Stimulated activated CD8-positive, alpha-beta memory T cell treated with anti-CD3 and anti-CD28 coated beads, Interleukin-7, amount 100 ng/mL, for 1 hour (primary cell): ENCODE data around the gene HAUS7.

ENCODE experiments used
- DNase-seq, 2 donors: peaks; one replicate each; pipeline ENCODE4 v3.0.0-alpha.2; 2020; ENCODE audit warnings: low read depth in 2 of 2

Gene HAUS7

DNA sequence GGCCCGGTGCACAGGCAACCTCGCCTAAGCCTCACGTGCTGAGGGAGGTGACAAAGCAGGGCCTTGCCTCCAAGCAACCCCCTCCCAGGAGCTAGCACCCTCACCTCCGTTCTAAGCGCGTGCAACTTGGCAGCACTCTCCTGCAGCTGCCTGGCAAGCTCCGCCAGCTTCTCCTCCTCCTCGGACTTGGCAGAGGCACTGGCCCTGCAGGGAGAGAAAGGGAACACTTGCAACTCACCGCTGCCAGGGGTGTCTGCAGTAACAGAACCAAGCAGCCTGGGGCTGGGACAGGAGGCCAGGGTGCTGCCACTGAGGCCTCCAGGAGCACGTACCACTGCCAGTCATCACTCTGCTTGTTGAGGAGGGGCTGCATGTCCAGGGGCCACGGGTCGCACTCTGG lies 14.2 kb downstream of the HAUS7 start:
- DNase-seq: no peak

DNA sequence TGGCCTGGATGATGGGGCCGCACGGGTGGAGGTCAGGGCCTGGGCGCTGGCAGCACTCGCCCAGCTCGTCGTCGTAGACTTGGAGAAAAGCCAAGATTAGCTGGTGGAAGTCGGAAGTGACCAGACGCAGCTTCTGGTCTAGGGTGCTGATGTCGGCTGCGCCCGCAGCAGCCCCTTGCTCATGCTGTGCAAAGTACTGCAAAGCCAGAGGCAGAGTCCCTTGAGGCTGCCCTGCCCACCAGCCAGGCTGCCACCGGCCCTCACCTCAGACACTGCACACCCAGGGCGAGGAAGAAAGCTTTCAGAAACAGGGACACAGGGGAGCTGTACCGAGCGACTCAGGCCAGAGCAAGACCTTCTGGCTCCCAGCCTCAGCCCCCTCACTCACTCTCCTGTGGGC lies 14.8 kb downstream of the HAUS7 start:
- DNase-seq: no peak

DNA sequence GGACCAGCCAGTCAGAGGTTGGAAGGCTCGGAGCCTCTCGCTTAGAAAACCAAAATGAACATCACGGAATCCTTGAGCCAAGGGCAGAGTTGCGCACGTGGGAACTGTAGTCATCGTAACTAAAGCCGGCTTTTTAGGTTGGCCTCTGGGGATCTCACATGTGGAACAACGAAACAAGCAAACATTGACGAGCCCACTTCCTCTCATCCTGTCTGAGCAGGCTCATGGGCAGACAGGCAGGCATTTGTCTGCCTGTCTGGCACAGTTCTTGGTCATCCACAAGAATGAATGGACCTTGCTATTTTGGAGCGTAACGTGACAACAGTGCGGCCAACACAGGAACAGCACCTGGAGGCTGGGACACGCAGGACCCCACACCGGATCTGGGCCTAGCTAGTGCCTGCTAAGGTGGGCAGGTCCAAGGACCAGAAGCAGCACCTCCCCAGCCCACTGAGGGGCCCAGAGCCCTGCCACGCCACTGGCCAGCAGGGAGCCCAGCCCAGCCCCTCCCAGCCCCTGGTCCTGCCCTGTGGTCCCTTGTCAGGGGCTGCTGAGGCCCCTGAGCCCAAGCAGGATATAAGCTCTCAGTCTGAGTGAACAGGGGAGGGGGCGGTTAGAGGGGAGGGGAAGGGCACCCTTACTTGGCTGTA lies 15.3 kb downstream of the HAUS7 start:
- DNase-seq: no peak

DNA sequence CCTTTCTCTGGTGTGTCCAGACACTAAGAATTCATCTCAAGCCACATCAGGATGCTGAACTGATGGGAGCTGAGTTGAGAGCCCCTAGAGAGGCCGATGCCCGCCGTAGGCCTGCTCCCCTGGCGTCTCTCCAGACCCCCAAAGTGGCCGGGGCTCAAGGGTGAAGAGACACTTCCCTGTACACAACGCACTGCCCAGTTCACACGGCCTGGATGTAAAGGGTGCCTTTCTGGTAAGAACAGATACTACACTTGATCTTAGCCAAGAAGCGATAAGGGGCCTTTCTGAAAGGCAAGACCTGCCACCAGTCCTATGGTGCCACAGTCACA lies 19.5 kb downstream of the HAUS7 start:
- DNase-seq: no peak

DNA sequence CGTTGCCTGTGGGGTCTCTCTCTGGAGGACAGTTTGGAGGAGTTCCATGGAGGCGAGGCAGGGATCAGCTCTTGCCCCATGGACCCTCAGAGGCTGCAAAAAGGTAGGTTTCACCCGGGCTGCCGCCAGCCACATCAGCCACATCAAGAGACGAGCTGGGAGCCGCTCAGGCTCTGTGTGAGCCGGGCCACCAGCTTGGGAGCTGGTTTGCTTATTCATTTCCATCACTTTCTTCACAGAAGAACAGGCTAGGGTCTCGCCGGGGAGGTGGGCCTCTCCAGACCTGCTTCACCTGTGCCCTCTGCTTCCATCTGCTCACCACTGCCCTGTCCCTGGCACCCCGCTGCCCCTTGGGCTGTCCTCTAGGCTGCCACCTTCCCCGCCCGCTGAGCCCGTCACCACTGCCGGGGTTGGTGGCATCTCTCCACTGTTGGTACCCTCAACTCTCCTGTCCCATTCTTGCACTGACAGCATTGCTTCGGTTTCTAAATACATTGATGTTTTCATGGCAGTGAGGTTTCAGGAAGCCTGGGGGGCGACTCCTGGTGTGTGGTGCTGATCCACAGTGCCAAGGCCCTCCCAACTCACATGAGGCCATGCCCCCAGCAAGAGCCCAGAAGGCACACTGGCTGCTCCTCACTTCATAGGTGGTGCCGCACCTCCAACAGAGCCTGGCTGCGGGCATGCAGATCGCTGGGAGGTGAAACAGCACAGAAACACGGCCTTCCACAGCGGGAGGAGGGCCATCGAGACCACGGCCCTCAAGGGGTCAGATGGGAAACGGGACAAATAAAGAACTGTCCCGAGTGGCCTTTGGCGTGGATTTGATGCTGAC lies 20.0 kb downstream of the HAUS7 start:
- DNase-seq: no peak

DNA sequence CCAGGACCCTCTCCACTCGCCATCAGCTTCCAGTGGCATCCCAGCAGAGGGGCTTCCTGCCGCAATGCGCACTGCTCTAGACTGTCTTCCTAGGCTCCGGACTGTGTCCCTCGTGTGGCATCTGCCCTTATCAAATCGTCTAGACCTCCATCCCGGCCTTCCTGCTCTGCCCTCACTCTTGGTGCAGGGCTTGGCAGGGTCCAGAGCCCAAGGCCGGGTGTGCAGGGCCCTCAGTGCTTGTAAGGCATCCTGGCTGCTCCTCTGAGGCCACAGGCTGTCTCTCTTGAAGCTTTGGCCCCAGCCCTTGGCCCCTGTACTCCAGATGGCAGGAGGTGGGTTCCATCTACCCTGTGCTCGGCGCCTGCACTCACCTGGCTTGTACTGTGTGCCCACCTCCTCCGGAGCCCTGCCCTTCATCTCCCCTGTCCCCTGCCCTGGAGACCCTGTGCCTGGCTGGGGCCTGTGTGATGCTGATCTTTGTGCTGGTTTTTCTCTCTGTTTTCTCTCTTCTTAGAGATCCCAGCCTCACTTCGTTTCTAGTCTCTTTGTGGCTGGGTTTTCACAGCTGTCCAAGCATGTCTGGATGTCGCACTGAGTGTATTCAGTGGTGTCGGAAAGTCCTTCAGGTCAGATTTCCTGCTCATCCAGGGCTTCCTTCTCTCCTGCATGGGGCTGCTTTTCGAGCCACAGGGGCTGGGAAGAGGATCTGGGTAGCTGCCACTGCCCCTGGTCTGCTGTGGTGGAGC lies 20.8 kb downstream of the HAUS7 start:
- no peak for DNase-seq

DNA sequence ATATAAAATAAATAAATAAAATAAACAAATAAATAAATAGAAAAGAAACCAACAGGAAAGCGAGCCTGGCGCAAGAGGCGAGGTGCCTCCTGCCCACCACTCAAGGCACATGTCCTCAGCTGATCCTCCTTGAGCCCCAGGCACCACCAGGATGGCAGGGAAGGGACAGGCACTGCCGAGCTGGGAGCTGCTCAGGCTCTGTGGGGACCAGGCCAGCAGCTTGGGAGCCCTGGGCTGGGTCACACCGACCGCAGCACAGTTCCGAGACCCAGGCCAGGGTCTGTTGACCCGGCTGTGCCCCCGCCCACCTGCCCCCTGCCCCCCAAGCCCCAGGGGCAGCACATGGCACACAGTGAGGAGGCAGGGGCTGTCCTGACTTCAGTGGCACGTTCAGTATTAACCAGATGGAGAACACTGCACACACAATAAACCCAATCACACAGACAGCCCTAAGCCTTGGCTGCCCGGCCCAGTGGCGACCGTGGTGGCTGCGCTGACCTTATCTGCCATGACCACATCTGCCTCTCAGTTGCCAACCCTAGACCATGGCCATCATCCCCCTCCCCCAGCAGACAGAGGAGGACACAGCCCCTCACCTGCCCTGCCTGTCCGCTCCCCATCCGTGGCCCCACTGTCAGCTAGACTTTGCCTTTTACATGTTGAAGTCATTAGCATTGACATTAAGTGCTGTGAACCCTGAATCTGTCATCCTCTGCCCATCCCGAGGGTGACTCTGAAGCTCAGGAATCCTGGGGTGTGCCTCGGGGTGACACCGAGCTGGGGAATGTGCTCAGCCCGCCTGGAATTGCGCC lies 21.6 kb downstream of the HAUS7 start:
- DNase-seq: no peak

DNA sequence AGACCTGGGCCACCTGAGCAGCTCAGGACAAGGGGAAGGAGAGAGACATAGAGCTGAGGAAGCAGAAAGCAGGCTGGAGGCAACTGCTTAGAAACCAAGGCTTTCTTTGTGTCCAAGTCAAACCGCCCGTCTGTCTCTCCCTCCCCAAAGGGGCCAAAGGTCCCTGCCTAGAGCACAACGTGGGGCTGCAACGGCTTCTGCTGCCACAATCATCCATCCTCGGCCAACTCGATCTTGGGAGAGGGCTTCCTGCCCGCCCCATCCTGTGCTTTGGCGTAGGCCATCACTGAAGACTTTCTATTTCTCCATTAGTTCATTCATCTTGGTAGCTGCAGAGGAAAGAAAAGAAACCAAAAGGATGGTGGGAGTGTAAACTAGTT lies 22.8 kb downstream of the HAUS7 start:
- no peak for DNase-seq

DNA sequence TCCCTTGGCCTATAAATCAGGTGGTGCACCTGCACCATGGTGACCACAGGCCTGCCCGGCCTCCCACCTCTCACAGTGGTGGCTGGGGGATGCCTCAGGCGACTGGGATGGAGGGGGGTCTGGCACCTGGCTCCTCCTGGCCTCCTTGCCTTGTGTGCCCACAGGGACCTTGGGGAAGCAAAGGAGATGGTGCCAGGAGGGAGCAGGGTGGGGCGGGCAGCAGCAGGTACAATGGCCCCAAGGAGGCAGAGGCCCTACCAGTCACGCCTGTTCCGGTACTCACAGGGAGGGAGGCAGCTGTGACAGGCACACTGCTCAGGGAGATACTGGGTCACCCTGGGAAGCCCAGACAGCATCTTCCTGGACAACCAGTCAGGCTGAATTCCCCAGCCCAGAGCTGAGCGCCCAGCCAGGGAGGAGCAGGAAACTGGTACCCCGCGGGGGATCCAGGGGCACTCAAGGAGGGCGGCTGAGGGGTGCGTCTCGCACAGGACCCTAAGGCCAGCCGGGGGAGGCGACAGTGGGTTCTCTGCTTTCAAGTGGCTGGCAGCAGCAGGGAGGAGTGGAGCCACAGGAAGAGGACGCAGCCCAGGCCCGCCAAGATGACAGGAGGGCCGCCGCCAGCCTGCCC lies 23.3 kb downstream of the HAUS7 start:
- DNase-seq: no peak

DNA sequence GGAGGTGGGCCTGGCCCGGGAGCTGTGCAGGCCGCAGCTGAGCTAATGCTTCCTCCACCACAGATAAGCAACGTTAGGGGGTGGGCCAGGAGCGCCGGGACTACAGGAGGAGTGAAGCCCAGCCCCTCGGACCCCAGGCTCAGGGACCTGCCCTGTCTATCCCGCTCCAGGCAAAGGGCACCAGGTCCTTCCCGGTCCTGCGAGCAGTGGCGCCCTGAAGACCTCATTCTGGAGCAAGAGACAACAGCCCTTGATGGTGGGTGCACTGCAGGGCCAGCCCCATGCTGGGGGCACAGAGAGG lies 23.8 kb downstream of the HAUS7 start:
- DNase-seq: no peak

DNA sequence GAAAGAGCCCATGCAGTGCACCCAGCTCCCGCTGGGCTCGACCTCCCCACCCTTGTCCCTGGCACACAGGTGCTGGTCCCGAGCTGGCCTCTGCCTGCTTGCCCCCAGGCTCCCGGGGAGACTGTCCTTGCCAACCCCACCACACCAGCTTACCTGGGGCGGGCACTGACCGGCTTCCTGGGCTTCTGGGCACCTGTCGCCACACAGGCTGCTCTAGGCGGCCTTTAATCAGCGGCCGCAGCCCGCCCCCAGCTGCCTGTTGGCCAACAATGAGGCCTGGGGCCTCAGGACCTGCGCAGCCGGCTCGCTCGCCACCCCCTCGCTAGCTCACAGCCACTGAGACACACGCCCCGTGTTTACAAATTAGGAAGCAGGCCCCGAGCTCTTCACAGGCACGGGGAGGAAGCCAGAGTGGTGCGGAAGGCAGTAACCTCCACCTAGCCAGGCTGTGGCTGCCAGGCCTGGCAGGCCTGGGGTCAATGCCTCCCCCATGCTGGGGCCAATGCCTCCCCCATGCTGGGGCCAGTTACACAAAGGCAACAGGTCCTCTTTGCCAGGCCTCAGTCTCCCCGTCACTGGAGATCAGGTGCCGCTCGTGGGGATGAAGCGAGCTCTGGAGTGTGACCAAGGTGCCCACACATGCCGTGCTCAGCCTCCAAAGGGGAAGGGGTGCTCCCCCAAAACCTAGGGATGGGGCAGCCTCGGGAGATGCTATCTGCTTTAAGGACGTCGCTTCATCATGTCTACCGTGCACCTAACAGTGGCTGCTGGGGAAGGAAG lies 24.3 kb downstream of the HAUS7 start, which contains the start of gene TREX2:
TREX2 (minus strand) TSS at position 201 of the 780 bp plus-strand sequence. CDS start 626 bp downstream, outside the sequence.
- no peak for DNase-seq

DNA sequence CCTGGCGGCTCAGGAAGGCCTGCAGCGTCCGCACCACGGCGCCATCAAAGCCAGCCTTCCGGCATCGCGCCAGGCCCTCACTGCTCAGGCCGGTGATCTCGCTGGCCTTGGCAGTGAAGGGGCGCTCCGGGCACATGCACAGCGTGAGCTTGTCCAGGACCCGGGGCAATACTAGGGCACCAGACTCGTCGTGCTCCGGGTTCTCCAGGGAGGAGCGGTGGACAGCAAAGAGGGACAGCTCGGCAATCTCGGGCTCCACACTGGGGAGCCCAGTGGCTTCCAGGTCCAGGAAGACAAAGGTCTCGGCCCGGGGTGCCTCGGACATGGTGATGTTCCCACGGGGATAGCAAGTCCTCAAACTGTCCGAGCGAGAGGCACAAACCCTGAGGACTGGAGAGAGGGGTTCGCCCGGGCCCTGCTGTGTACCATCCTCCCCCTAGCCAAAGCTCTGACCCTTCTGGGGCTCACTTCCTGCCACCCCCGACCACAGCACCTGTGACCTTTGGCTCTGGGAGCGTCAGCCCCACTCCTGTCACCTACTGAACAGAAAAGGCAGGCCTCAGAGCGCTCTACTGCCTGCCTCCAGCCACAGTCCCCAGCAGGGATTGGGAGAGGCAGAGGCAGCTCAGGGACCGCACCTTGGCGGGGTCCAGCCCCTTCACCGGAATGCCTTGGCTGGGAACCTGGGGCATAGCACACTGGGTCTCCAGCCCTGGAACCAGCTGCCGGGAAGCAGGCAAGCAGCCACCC lies 25.1 kb downstream of the HAUS7 start:
- DNase-seq: no peak

DNA sequence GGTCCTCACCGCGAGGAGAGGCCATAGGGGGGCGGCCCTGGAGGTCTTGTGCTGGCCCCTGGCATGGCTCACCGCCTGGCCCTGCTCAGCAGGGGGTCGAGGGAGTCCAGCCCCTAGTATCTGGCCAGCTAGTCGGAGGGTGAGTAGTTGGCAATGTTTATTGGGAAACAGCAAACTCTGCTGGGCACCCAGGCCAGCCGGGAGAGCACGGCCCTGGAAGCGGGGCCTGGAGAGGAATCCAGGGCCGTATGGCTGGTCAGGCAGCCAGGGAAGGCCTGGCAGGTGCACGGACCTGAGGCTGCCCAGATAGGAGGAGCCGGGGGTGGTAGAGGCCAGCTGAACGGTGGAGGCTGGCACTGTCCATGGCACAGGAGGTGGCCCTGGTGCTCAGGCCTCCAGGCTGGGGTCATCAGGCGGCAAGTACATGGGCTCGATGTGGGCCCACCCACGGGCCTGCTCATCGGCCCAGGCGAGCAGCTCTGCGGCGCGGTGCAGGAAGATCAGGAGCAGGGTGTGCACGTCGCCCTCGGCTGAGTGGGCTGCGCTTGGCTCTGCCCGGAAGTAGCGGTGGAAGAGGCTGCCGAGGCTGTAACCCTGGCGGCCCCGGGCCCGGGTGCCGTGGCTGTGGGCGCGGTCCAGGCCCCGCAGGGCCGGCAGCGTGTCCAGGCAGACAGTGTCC lies 25.9 kb downstream of the HAUS7 start:
- DNase-seq: no peak

DNA sequence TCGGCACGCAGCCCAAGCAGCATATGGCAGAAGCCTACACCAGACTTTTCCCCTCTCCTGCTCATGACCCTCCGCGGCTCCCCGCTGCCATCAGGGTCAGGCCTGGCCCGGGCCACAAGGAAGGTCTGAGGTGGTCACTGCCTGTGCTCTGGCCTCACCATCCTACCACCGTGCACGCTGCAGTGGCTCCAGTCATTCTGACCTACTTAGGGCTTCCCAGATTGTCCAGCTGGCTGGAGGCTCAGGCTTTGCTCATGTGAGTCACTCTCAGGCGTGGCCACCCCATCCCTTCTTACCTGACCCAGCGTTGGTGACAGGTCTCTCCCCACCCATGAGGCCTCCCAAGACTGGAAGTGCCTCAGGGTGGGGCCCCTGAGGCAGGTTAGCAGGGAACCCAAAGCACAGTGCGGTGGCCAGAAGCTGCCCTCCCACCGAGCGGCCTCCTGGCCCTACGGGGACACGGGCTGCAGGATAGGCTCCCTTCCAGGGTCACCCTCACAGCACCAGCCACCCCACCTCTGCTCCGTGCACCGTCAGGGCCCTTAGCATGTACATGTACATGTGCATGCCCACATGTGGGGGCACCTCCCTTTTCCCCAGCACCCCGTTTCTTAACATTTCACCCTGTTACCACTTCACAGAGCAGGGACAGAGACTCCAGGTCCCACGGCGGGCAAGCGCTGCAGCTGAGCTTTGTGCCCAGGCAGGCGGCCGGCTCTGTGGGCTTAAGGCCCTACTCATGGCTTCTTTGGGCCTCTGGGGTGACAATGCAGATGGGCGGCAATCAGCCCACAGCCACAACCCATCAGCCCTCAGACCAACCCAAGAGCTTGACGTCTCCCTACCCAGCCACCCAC lies 26.7 kb downstream of the HAUS7 start:
- DNase-seq: no peak

DNA sequence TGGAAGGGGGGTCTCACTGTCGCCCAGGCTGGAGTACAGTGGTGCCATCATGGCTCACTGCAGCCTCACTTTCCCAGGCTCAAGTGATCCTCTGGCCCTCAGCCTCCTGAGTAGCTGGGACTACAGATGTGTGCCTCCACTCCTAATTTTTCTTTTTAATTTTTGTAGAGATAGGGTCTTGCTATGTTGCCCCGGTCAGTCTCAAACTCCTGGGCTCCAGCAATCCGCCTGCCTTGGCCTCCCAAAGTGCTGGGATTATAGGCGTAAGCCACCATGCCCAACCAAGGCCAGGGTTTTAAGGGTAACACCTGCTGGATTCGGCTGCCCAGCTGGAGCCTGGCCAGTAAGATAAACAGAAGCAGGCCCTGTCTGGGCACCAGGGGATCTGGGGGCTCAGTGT lies 27.9 kb downstream of the HAUS7 start:
- no peak for DNase-seq

DNA sequence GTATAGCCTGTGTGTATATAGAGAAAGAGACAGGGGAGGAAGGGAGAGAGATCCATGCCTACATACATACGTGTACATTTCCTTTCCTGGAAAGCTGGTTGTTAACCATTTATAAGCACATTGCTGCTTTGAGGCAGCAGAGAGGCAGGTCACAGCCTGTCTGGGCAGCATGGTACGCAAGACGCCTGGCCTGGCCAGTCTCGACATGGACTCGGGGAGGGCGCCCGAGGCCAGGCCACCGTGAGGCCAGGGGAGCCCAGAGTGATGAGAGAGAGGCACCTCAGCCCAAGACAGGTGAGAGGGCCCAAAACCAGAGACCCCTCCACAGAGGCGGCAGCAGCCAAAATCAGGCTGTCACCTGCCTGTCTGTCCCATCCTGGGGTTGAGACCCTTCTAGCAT lies 28.4 kb downstream of the HAUS7 start:
- DNase-seq: no peak

DNA sequence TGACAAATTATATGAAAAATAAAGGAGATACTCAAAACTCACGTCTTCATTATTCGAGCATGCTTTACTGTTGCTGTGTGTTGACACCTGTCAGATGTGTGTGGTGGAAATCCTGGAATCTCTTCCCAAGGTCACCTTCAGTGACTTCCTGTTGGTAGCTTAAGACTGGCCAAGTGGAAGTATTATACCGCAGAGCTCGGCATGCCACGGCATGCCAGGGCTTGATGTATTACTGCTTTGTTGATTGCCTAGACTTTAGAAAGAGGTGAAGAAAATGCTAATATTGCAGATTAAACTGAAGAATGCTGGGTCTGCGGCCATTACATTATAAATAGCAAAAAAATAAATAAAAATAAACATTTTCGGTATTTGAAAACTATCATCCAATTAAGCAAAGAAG lies 29.1 kb downstream of the HAUS7 start:
- no peak for DNase-seq

DNA sequence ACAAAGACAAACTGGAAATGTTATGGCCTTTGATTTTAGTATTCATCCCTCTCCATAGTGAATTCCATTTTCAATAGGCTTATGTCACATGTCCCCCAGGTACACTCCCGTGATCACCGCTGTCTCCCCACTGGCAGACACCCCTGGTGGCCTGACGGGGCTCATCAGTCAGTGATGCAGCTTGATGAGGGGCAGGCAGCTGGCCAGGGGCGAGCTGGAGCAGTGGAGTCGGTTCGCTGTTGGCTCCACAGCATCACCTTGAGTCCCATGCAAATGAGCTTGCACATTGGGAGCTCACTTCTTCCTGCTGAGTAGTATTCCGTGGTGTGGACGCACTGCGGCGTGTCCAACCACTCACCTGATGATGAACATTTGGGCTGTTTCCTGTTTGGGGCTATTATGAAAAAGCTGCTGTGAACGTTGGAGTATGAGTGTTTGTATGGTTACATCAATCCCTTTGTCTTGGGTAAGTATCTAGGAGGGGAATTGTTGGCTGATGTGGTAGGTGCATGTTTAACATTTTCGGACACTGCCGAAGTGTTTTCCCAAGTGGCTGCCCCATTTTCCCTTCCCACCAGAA lies 29.7 kb downstream of the HAUS7 start:
- DNase-seq: no peak
